Astrocyte of the spinal cord (primary cell): ENCODE measurements around the gene LINC01488.

Experiments
- DNase-seq: peaks from one replicate; pipeline ENCODE4 v3.0.0; 2011; ENCODE audit warnings: low read depth, low spot score
- H3K4me3 ChIP-seq: 2 replicates; pipeline ENCODE4 v1.5.1; 2011; ENCODE audit warnings: low read depth, mild to moderate bottlenecking, low read length, moderate library complexity
- in situ Hi-C: cut with HindIII; loops from 2 replicates; pipeline ENCODE4 v1.10.0; 2017; ENCODE audit warnings: low sequenced_read_pairs
- TF ChIP-seq, protein P1 (sequence below): IDR thresholded peaks from 2 replicates; pipeline ENCODE4 v1.5.1; 2012; ENCODE audit warnings: low read depth, mild to moderate bottlenecking, low read length, inconsistent platforms

Gene LINC01488

DNA sequence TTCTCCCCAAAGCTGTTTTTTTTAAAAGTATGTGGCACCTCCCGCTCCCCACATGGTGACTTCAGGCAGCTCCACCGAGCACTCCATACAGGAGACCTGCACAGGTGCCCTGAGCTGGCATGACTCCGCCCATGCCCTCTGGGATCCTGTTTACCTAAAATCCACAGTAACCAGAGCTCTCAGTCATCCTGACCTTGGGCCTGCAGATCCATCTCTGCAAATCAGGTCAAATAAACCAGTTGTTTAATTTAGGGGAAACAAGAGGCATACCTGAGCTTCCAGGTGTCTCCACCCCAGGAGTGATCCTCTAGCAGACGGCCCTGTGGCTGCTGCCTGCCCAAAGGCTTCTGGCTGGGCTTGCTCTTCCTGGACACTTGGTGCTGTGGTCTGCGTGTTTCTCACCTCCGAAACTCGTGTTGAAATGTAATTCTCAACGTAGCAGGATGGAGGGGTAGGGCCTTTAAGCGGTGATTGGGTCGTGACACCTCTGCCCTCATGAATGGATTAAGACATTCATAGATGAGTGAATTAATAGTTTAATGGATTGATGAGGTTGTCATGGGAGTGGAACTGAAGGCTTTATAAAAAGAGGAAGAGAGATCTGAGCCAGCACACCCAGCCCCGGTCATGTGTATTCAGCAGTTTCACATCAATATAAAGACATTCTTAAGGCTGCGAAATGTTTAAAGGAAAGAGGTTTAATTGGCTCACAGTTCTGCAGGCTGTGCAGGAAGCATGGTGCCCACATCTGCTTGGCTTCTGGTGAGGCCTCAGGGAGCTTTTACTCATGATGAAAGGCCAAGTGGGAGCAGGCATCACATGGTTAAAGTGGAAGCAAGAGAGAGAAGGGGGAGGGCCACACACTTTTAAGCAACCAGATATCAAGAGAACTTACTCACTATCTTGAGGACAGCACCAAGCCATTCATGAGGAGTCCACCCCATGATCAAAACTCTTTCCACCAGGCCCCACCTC, 34.1 kb downstream of the LINC01488 start:
- no peak for DNase-seq
- TF ChIP-seq, protein P1, sequence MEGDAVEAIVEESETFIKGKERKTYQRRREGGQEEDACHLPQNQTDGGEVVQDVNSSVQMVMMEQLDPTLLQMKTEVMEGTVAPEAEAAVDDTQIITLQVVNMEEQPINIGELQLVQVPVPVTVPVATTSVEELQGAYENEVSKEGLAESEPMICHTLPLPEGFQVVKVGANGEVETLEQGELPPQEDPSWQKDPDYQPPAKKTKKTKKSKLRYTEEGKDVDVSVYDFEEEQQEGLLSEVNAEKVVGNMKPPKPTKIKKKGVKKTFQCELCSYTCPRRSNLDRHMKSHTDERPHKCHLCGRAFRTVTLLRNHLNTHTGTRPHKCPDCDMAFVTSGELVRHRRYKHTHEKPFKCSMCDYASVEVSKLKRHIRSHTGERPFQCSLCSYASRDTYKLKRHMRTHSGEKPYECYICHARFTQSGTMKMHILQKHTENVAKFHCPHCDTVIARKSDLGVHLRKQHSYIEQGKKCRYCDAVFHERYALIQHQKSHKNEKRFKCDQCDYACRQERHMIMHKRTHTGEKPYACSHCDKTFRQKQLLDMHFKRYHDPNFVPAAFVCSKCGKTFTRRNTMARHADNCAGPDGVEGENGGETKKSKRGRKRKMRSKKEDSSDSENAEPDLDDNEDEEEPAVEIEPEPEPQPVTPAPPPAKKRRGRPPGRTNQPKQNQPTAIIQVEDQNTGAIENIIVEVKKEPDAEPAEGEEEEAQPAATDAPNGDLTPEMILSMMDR = no peak
- no peak overlapping the region for H3K4me3 ChIP-seq
- in situ Hi-C loops = no loop called here

DNA sequence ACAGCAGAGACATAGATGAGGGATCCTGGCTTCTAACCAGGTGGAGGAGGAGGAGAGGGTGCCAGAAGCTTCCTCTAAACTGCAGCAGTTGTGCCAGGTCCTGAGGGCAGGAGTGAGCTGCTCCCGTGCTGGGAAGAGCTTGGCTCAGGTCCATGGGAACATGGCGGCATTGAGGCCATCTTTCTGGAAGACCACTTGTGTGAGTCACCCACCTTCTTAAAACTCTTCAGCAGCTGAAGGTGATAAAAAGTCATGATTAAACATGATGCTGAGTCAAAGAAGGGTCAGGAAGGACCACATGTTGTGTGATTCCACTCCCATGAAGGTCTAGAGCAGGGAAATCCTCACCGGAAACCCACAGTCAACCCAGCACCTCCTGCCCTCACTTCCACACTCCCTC, 35.1 kb downstream of the LINC01488 start:
- in situ Hi-C loops = no loop called here
- no peak for DNase-seq
- no peak overlapping the region for H3K4me3 ChIP-seq
- TF ChIP-seq, protein P1 = no peak

DNA sequence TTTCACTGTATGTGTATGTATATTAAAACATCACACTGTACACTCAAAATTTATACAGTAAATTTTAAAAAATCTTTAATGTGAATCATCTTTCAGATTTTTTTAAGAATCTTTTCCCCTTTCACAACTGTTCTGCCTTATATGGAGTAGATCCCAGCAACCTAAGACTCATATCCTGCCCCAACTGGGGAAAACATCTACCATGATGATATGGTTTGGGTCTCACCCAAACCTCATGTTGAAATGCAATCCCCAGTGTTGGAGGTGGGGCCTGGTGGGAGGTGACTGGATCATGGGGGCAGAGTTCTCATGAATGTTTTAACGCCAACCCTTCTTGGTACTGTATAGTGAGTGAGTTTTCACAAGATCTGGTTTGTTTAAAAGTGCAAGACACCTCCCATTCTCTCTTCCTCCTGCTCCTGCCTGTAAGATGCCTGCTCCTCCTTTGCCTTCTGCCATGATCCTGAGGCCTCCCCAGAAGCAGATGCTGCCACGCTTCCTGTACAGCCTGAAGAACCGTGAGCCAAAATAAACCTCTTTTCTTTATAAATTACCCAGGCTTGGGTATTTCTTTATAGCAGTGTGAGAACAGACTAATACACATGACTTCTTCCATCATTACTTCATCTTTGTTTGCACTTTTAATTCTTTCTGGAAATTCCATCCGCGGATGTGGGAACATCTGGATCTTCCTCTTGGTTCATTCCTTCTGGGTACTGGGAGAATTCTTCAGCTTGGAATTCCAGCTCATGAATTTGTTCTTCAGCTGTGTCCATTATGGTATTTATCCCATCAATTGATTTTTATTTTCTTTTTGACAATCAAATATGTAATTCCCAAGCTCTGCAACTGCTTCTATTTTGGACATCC, 36.9 kb downstream of the LINC01488 start:
- H3K4me3 ChIP-seq = no peak overlapping the region

DNA sequence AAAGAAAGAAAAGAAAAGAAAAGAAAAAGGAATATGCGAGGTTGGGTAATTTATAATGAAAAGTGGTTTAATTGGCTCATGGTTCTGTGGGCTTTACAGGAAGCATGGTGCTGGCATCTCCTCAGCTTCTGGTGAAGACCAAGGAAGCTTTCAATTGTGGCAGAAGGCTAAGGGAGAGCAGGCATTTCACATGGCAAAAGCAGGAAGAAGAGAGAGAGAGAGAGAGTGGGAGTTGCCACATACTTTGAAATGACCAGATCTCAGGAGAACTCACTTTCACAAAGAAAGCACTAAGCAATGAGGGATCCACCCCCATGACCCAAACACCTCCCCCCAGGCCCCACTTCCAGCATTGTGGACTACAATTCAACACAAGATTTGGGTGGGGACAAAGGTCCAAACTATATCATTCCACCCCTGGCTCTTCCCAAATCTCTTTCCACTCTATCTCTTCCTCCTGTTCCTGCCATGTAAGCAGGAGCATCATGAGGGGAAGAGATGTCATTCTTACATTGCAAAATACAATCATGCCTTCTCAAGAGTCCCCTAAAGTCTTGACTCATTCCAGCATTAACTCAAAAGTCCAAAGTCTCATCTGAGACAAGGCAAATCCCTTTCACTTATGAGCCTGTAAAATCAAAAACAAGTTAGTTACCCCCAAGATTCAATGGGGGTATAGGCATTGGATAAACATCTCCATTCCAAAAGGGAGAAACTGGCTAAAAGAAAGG, 38.9 kb downstream of the LINC01488 start:
- H3K4me3 ChIP-seq = no peak overlapping the region
- TF ChIP-seq, protein P1 = no peak
- in situ Hi-C loops = no loop called here
- no peak for DNase-seq

More for the DNA sequence above, 36.9 kb downstream of the LINC01488 start:
- TF ChIP-seq, protein P1 = no peak
- in situ Hi-C loops = no loop called here
- peak; percentile 89 for DNase-seq

DNA sequence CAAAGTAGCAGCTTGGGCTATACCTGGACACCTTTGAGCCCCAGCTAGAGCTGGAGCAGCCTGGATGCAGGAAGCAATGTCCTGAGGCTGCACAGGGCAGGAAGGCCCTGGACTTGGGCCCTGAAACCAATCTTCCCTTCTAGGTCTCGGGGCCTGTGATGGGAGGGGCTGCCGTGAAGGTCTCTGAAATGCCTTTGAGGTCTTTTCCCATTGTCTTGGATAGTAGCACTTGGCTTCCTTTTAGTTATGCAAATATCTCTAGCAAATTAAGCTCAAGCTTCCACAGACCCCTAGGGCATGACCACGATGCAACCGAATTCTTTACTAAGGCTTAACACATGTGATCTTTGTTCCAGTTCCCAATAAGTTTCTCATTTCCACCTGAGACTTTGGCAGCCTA, 40.0 kb downstream of the LINC01488 start:
- DNase-seq = no peak
- TF ChIP-seq, protein P1 = no peak
- in situ Hi-C loops = no loop called here
- H3K4me3 ChIP-seq = no peak overlapping the region

DNA sequence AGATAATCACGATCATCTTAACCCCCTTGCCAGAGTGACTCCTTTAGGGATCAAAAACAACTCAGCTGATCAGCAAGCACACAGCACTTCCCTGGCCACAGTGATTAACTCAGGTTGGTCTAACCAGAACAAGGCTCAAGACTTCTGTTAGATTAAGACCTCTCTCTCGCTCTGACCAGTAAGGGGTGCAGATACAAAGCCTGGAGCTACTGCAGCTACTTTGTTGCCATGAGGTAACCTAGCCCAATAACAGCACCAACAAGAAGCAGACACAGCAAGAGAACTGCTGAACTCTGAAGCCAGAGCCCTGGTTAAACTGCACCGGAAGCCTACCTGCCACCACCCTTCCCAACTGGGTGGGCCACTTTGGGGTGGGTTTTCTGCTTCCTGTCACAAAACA, 42.0 kb downstream of the LINC01488 start:
- TF ChIP-seq, protein P1 = no peak

More for the DNA sequence above, 42.0 kb downstream of the LINC01488 start:
- DNase-seq = no peak
- H3K4me3 ChIP-seq = no peak overlapping the region
- in situ Hi-C loops = no loop called here
